ENCODE measurements around the gene SUGCT.

SUGCT gene

DNA sequence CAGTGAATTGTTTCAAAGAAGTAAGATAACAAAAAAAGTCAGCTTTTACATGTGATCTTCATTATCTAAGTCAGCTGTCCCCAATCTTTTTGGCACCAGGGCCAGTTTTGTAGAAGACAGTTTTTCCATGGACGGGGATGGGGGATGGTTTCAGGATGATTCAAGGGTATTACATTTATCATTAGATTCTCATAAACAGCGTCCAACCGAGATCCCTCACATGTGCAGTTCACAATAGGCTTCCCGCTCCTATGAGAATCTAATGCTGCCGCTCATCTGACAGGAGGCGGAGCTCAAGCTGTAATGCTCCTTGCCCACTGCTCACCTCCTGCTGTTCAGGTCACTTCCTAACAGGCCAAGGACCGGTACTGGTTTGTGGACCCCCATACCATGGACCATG is 607.5 kb downstream of the SUGCT start:
- H3K27me3 ChIP-seq (ENCODE audit: insufficient read depth, poor library complexity, severe bottlenecking), result peaks cover 5% of the 10 kb centered on the region
- TF ChIP-seq SPI1 (IDR thresholded peaks at IDR 0.05; ENCODE audit: borderline replicate concordance, low read depth) (no peak), GABPA (IDR thresholded peaks at IDR 0.05; ENCODE audit: low read depth) (no peak), REST (IDR thresholded peaks at IDR 0.05; ENCODE audit: insufficient replicate concordance, low read depth) (no peak), POLR2AphosphoS5 (IDR thresholded peaks at IDR 0.05; ENCODE audit: low read depth) (no peak)
- TF ChIP-seq, protein P1, sequence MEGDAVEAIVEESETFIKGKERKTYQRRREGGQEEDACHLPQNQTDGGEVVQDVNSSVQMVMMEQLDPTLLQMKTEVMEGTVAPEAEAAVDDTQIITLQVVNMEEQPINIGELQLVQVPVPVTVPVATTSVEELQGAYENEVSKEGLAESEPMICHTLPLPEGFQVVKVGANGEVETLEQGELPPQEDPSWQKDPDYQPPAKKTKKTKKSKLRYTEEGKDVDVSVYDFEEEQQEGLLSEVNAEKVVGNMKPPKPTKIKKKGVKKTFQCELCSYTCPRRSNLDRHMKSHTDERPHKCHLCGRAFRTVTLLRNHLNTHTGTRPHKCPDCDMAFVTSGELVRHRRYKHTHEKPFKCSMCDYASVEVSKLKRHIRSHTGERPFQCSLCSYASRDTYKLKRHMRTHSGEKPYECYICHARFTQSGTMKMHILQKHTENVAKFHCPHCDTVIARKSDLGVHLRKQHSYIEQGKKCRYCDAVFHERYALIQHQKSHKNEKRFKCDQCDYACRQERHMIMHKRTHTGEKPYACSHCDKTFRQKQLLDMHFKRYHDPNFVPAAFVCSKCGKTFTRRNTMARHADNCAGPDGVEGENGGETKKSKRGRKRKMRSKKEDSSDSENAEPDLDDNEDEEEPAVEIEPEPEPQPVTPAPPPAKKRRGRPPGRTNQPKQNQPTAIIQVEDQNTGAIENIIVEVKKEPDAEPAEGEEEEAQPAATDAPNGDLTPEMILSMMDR (IDR thresholded peaks at IDR 0.05; ENCODE audit: insufficient read depth, low read length), result no peak
- no peak for DNase-seq (ENCODE audit: low read depth in 1 of 2, low spot score in 1 of 2)
- no peak overlapping the region for H3K4me3 ChIP-seq (replicated peaks; ENCODE audit: insufficient read depth, low read length)
- no peak overlapping the region for H3K27ac ChIP-seq (replicated peaks)

DNA sequence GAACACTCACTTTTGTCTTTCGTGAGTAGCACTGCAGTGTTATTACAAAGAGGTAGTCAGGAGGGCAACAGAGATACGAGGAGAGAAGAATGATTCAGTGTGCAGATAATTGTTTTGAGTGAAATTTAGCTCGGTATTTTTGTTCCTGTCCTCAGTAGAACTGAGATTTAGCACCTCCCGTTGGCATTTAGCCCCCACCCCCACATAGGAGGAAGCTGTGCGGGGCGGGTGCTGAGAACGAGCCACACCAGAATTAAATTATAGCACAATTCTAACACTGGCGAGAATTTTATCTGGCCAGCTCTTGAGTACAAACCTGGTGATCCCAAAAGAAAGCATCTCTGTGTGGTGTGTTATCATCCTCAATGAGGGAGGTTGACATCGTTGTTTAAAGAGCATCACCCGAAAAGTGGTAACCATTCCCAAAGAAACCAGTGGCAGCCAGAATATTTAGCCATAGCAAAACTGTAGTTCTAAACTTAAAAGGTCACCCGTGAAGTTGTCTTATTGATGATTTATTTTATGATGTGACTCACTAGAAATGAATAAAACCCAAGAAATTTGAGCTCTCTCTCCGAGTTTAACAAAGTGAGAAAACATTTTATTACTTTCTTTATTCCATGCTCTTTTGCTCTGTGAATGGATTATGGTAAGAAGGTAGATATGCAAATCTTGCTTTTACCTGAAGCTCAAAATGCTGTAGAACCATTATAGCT is 612.2 kb downstream of the SUGCT start:
- Histone ChIP-seq H3K27me3 (ENCODE audit: insufficient read depth, poor library complexity, severe bottlenecking) (peaks cover 5% of the 10 kb centered on the region), H3K27ac (replicated peaks) (no peak overlapping the region), H3K4me3 (replicated peaks; ENCODE audit: insufficient read depth, low read length) (no peak overlapping the region)
- no peak for TF ChIP-seq POLR2AphosphoS5 (IDR thresholded peaks at IDR 0.05; ENCODE audit: low read depth)
- no peak for TF ChIP-seq SPI1 (IDR thresholded peaks at IDR 0.05; ENCODE audit: borderline replicate concordance, low read depth)
- TF ChIP-seq REST (IDR thresholded peaks at IDR 0.05; ENCODE audit: insufficient replicate concordance, low read depth), result no peak
- TF ChIP-seq, protein P1 (IDR thresholded peaks at IDR 0.05; ENCODE audit: insufficient read depth, low read length), result no peak
- TF ChIP-seq GABPA (IDR thresholded peaks at IDR 0.05; ENCODE audit: low read depth), result no peak
- no peak for DNase-seq (ENCODE audit: low read depth in 1 of 2, low spot score in 1 of 2)

GRCh38 chr7:40747856-40748255 is 613.1 kb downstream of the SUGCT start:
- H3K4me3 ChIP-seq (replicated peaks; ENCODE audit: insufficient read depth, low read length), result no peak overlapping the region

More at GRCh38 chr7:40747856-40748255, 613.1 kb downstream of the SUGCT start:
- H3K27me3 ChIP-seq (ENCODE audit: insufficient read depth, poor library complexity, severe bottlenecking), result peaks cover 5% of the 10 kb centered on the region
- DNase-seq (ENCODE audit: low read depth in 1 of 2, low spot score in 1 of 2), result no peak
- TF ChIP-seq, protein P1 (IDR thresholded peaks at IDR 0.05; ENCODE audit: insufficient read depth, low read length), result no peak
- no peak for TF ChIP-seq REST (IDR thresholded peaks at IDR 0.05; ENCODE audit: insufficient replicate concordance, low read depth)
- H3K27ac ChIP-seq (replicated peaks), result no peak overlapping the region
